Stimulated activated CD8-positive, alpha-beta memory T cell treated with anti-CD3 and anti-CD28 coated beads, Interleukin-12 subunit alpha, Interleukin-12 subunit beta, amount 100 ng/mL, for 1 hour (primary cell): Measurements from ENCODE around the gene RIPK1.
"Not testable (repeated sequence)": the region's sequence is repeated elsewhere in the genome, so short reads cannot be mapped to it uniquely, and the experiment has no call there.

Experiments used
- DNase-seq: peaks from one replicate; pipeline ENCODE4 v3.0.0-alpha.2; 2020; ENCODE audit warnings: low read depth

RIPK1 gene

GRCh38 chr6:3068329-3069214, at the start of gene RIPK1:
RIPK1 (plus strand) TSS chr6:3068494; CDS start chr6:3076824, 8,330 bp downstream.
- DNase-seq, result peak; percentile 89

- no peak for DNase-seq
Measured at GRCh38 chr6:3019065-3019464, 49.2 kb upstream of the RIPK1 start.

- DNase-seq, result no peak
Measured at GRCh38 chr6:3019749-3020320, 48.5 kb upstream of the RIPK1 start.

GRCh38 chr6:3020976-3021598, 47.2 kb upstream of the RIPK1 start:
- not testable (repeated sequence) for DNase-seq

- peak; percentile 37 for DNase-seq
Measured at GRCh38 chr6:3022765-3023662, 45.3 kb upstream of the RIPK1 start.

- DNase-seq, result peak; percentile 87
Measured at GRCh38 chr6:3023663-3024483, 44.4 kb upstream of the RIPK1 start.

GRCh38 chr6:3026791-3027626, 41.3 kb upstream of the RIPK1 start:
- peak; percentile 4 for DNase-seq

GRCh38 chr6:3028156-3028555, 40.1 kb upstream of the RIPK1 start:
- not testable (repeated sequence) for DNase-seq

GRCh38 chr6:3031857-3032640, 36.2 kb upstream of the RIPK1 start:
- no peak for DNase-seq

- no peak for DNase-seq
Measured at GRCh38 chr6:3032986-3033385, 35.3 kb upstream of the RIPK1 start.

GRCh38 chr6:3033652-3034051, 34.6 kb upstream of the RIPK1 start:
- DNase-seq, result no peak

- DNase-seq, result no peak
Measured at GRCh38 chr6:3035397-3035796, 32.9 kb upstream of the RIPK1 start.

- no peak for DNase-seq
Measured at GRCh38 chr6:3036861-3037637, 31.2 kb upstream of the RIPK1 start.

GRCh38 chr6:3037638-3038365, 30.5 kb upstream of the RIPK1 start:
- DNase-seq, result no peak

- DNase-seq, result no peak
Measured at GRCh38 chr6:3039384-3039783, 28.9 kb upstream of the RIPK1 start.

GRCh38 chr6:3041147-3041546, 27.1 kb upstream of the RIPK1 start:
- DNase-seq, result no peak

- DNase-seq, result no peak
Measured at GRCh38 chr6:3041606-3042005, 26.7 kb upstream of the RIPK1 start.

- DNase-seq, result no peak
Measured at GRCh38 chr6:3045369-3045768, 22.9 kb upstream of the RIPK1 start.
